ENCODE measurements around the gene SLC17A6.
A peak's percentile ranks its signal among the peaks of the same experiment; 100 is the strongest.

The SLC17A6 gene

GRCh38 chr11:22337596-22338485 lies at the start of gene SLC17A6:
Gene SLC17A6 (plus strand): TSS chr11:22338381. CDS start chr11:22338534, 153 bp downstream.
- Mint-ChIP-seq H3K27ac (no peak within 1 kb of the TSS), H3K4me1 (peaks cover 27% of the 10 kb centered on the region), H3K4me3 (peak within 1 kb of the TSS; percentile 19 to 48), H3K27me3 (peaks cover 61% of the 10 kb centered on the region), H3K9me3 (peaks cover 0 to 7% of the 10 kb centered on the region in 2 donors)
- DNase-seq (peak in 1 of 2 donors; percentile 17), ATAC-seq (peak; percentile 63)

GRCh38 chr11:22302368-22302767 lies 35.8 kb upstream of the SLC17A6 start:
- DNase-seq: no peak
- H3K4me3 Mint-ChIP-seq: no peak overlapping the region
- ATAC-seq: no peak
- peaks cover 8% of the 10 kb centered on the region for H3K27me3 Mint-ChIP-seq
- no peak overlapping the region for H3K27ac Mint-ChIP-seq
- no peaks in the 10 kb centered on the region for H3K9me3 Mint-ChIP-seq
- H3K4me1 Mint-ChIP-seq: no peaks in the 10 kb centered on the region

- Mint-ChIP-seq H3K4me1 (no peaks in the 10 kb centered on the region), H3K4me3 (no peak overlapping the region), H3K27me3 (peaks cover 8% of the 10 kb centered on the region), H3K9me3 (no peaks in the 10 kb centered on the region), H3K27ac (no peak overlapping the region)
- DNase-seq: no peak
- ATAC-seq: no peak
These were observed 33.7 kb upstream of the SLC17A6 start for GRCh38 chr11:22304337-22304961.

GRCh38 chr11:22317656-22318055 lies 20.5 kb upstream of the SLC17A6 start:
- Mint-ChIP-seq H3K4me1 (no peaks in the 10 kb centered on the region), H3K4me3 (no peak overlapping the region), H3K27ac (no peak overlapping the region), H3K9me3 (no peaks in the 10 kb centered on the region), H3K27me3 (peaks cover 6% of the 10 kb centered on the region)
- DNase-seq (no peak), ATAC-seq (no peak)

- Mint-ChIP-seq H3K4me3 (no peak overlapping the region), H3K27ac (no peak overlapping the region), H3K9me3 (no peaks in the 10 kb centered on the region), H3K27me3 (peaks cover 9% of the 10 kb centered on the region), H3K4me1 (no peaks in the 10 kb centered on the region)
- DNase-seq (no peak), ATAC-seq (no peak)
These were observed 6.4 kb upstream of the SLC17A6 start for GRCh38 chr11:22331771-22332170.

- no peak for ATAC-seq
- no peak for DNase-seq
- Mint-ChIP-seq H3K27ac (no peak overlapping the region), H3K9me3 (peaks cover 0 to 7% of the 10 kb centered on the region in 2 donors), H3K4me3 (no peak overlapping the region), H3K4me1 (peaks cover 23% of the 10 kb centered on the region), H3K27me3 (peaks cover 48% of the 10 kb centered on the region)
These were observed 1.6 kb upstream of the SLC17A6 start for GRCh38 chr11:22336587-22336986.

- peaks cover 0 to 7% of the 10 kb centered on the region in 2 donors for H3K9me3 Mint-ChIP-seq
- ATAC-seq (no peak), DNase-seq (no peak)
- H3K27me3 Mint-ChIP-seq: peaks cover 79% of the 10 kb centered on the region
- H3K4me3 Mint-ChIP-seq: no peak overlapping the region
- peaks cover 34% of the 10 kb centered on the region for H3K4me1 Mint-ChIP-seq
- H3K27ac Mint-ChIP-seq: no peak overlapping the region
These were observed 1.4 kb downstream of the SLC17A6 start for GRCh38 chr11:22339611-22340010.

- Mint-ChIP-seq H3K4me3 (no peak overlapping the region), H3K9me3 (peaks cover 0 to 7% of the 10 kb centered on the region in 2 donors), H3K27ac (no peak overlapping the region), H3K27me3 (peaks cover 81% of the 10 kb centered on the region), H3K4me1 (peaks cover 34% of the 10 kb centered on the region)
- DNase-seq (no peak), ATAC-seq (no peak)
These were observed 2.1 kb downstream of the SLC17A6 start for GRCh38 chr11:22340235-22340634.

- H3K9me3 Mint-ChIP-seq: peaks cover 0 to 7% of the 10 kb centered on the region in 2 donors
- ATAC-seq (peak; percentile 39), DNase-seq (no peak)
- peaks cover 84% of the 10 kb centered on the region for H3K27me3 Mint-ChIP-seq
- no peak overlapping the region for H3K27ac Mint-ChIP-seq
- H3K4me3 Mint-ChIP-seq: peak overlapping the region in 1 of 2 donors; percentile 48
- peaks cover 34% of the 10 kb centered on the region for H3K4me1 Mint-ChIP-seq
These were observed 2.8 kb downstream of the SLC17A6 start for GRCh38 chr11:22340701-22341587.

- Mint-ChIP-seq H3K9me3 (peaks cover 0 to 7% of the 10 kb centered on the region in 2 donors), H3K4me3 (no peak overlapping the region), H3K27me3 (peaks cover 90% of the 10 kb centered on the region), H3K27ac (no peak overlapping the region), H3K4me1 (peaks cover 34% of the 10 kb centered on the region)
- no peak for ATAC-seq
- DNase-seq: no peak
These were observed 3.4 kb downstream of the SLC17A6 start for GRCh38 chr11:22341588-22341931.

- peaks cover 34% of the 10 kb centered on the region for H3K4me1 Mint-ChIP-seq
- peaks cover 84% of the 10 kb centered on the region for H3K27me3 Mint-ChIP-seq
- no peak overlapping the region for H3K27ac Mint-ChIP-seq
- no peak for DNase-seq
- ATAC-seq: no peak
- no peak overlapping the region for H3K4me3 Mint-ChIP-seq
- peaks cover 0 to 7% of the 10 kb centered on the region in 2 donors for H3K9me3 Mint-ChIP-seq
These were observed 4.2 kb downstream of the SLC17A6 start for GRCh38 chr11:22342211-22343031.

- Mint-ChIP-seq H3K9me3 (peaks cover 0 to 5% of the 10 kb centered on the region in 2 donors), H3K4me1 (peaks cover 30% of the 10 kb centered on the region), H3K27me3 (peaks cover 84% of the 10 kb centered on the region), H3K4me3 (peak overlapping the region in 1 of 2 donors; percentile 12), H3K27ac (no peak overlapping the region)
- ATAC-seq (no peak), DNase-seq (no peak)
These were observed 4.8 kb downstream of the SLC17A6 start for GRCh38 chr11:22343032-22343324.

GRCh38 chr11:22343371-22344032 lies 5.3 kb downstream of the SLC17A6 start:
- Mint-ChIP-seq H3K9me3 (no peaks in the 10 kb centered on the region), H3K27me3 (peaks cover 83% of the 10 kb centered on the region), H3K4me1 (peaks cover 25% of the 10 kb centered on the region), H3K27ac (no peak overlapping the region), H3K4me3 (peak overlapping the region in 1 of 2 donors; percentile 12)
- no peak for DNase-seq
- ATAC-seq: peak; percentile 48

- Mint-ChIP-seq H3K27me3 (peaks cover 77% of the 10 kb centered on the region), H3K4me1 (peaks cover 25% of the 10 kb centered on the region), H3K9me3 (no peaks in the 10 kb centered on the region), H3K4me3 (no peak overlapping the region), H3K27ac (no peak overlapping the region)
- DNase-seq (no peak), ATAC-seq (no peak)
These were observed 5.9 kb downstream of the SLC17A6 start for GRCh38 chr11:22344081-22344480.

Measured in stimulated activated naive CD8-positive, alpha-beta T cell treated with anti-CD3 and anti-CD28 coated beads, Interleukin-15, amount 100 ng/mL, for 72 hours (primary cell).